Dedifferentiated amniotic fluid mesenchymal stem cell (primary cell): ENCODE measurements around the gene VPS18.

Experiments
- DNase-seq: peaks from one replicate; pipeline ENCODE4 v3.0.0-alpha.2; 2016; ENCODE audit errors: extremely low spot score

Gene VPS18

DNA sequence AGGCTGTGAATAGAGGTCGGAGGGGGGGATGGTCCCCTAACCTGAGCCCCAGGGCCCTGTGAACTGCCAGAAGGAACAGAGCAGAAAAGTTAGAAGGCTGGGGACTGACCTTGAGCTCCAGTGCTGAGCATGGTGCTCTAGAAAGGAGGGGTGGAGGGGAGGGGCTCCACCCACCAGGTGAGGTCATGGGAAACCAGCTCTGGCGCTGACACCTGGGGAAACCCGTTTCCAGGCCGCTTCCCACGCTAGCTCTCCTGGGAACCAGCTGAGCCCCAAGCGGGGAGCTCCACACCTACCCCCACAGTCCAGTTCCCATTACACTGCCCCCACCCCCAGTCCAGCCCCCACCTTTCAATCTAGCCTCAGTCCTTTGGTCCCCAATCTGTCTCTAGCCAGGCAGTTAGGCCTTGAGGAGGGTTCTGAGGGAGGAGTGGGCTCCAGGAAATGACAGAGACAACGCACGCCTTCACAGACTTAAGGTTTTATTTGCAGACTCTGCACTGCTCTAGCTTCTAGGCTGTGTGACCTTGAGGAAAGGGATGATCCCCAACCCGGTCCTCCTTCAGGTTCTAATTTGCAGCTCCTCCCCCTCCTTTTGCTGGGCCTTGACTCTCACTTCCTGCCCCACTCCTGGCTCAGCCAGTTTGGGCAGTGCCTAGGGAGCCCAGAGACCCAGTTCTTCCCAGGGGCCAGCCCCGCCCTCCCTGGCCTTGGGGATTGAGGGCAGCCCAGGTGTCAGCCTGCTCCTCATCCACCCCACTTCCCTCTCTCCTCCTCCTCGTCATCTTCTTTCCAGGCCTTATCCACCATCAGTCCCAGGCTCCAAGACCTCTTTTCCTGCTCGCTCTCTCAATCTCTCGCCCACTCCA lies 22.3 kb upstream of the VPS18 start:
- no peak for DNase-seq

GRCh38 chr15:40872791-40873693 lies 21.2 kb upstream of the VPS18 start:
- DNase-seq: no peak

DNA sequence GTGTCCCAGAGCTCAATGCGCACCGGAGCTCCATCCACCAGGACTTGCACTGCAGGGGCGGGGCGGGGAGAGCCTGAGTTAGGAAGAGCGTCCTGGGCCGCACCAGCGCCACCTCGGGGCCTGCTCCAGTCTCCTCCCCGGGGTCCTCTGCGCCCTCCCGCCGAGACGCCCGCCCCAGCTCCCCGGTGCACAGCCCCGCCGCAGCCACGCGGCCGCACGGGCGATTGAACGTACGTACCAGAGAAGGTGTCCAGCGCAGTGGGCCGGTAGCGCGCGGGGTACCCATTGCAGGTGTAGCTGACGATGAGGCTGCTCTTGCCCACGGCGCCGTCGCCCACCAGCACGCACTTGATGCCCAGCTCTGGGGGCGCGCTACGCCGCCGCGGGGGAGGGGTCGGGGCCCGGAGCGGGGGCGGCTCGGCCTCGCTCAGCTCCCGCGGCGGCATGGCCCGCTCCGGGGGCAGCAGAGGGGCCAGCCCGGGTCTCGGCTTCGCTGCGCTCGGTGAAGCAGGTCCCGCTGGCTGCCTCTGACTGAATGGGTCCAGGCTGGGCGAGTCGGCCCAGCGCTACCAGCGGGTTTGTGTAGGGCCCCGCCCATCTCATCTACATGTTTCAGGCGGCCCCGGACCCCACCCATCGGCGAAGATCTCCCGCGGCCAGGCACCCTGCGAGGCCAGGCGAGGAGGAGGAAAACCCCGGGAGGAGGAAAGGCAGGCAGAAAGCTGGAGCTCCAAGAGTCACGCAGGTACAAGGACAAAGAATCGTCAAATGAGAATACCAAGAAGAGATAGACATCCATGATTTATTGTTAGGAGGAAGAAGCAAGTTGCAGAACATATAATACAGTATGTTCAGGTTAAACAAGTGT lies 20.3 kb upstream of the VPS18 start, which contains the start of gene RHOV:
Gene RHOV, minus strand, starts transcription at position 541 of the 868 bp plus-strand sequence. Its CDS starts 95 bp downstream, at position 446.
- DNase-seq: no peak

- DNase-seq: no peak
Measured at GRCh38 chr15:40875991-40876730, 18.1 kb upstream of the VPS18 start.

GRCh38 chr15:40877694-40878093 lies 16.6 kb upstream of the VPS18 start:
- no peak for DNase-seq

DNA sequence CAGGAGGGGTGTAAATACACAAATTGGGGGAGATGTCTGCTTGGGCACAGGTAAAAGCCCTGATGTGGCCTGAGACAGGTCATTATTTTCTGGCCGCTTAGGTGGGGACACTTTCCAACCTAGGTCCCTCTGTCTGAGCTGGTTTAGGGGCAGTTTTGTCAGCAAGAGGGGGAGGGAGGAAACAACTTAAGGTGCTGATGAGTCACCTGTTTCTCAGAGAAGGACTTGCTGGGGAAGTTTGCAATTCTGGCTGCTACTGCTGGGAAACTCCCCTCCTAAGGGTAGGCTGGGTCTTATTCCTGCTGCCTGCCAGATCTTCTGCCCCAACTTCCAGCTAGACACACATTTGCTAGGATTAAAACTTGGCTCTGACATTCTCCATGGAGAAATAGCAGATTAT lies 15.5 kb upstream of the VPS18 start:
- DNase-seq: no peak

DNA sequence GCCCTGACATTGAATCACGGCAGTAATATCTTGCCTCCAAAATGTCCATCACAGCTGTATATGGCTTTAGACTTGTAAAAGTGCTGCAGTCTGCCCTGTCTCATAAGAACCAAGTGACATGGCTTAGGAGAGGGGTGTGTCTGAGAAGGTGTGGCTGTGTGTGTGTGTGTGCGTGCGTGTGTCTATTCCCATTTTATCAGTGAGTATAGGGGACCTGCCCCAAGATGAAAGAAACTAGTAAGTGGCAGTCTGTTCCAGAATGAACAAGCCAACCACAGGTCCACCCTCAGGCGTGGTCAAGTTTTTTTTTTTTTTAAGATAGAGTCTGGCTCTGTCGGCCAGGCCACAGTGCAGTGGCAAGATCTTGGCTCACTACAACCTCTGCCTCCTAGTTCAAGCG lies 14.6 kb upstream of the VPS18 start:
- no peak for DNase-seq

DNA sequence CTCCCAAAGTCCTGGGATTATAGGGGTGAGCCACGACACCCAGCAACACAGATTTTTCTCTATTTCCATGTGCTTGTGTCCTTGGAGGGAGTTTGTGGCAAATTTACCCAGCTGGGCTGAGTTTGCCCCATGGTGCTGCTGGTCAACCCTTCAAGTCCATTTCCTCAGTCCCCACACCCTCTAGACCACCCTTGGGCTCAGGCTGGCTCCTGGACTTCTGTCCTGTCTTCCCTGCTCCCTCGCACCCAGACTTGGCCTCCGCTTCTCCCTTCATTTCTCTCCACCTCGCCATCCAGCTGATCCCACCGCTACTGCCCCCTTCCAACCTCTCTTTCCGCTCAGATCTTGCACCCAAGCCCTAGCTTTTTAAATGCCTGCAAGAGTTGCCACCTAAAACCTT lies 12.9 kb upstream of the VPS18 start:
- DNase-seq: no peak

- DNase-seq: no peak
Measured at GRCh38 chr15:40886586-40886985, 7.7 kb upstream of the VPS18 start.

- no peak for DNase-seq
Measured at GRCh38 chr15:40889112-40889511, 5.1 kb upstream of the VPS18 start.

GRCh38 chr15:40891138-40891537 lies 3.1 kb upstream of the VPS18 start:
- DNase-seq: no peak

- peak; percentile 39 for DNase-seq
Measured at GRCh38 chr15:40891810-40892446, 2.3 kb upstream of the VPS18 start.

DNA sequence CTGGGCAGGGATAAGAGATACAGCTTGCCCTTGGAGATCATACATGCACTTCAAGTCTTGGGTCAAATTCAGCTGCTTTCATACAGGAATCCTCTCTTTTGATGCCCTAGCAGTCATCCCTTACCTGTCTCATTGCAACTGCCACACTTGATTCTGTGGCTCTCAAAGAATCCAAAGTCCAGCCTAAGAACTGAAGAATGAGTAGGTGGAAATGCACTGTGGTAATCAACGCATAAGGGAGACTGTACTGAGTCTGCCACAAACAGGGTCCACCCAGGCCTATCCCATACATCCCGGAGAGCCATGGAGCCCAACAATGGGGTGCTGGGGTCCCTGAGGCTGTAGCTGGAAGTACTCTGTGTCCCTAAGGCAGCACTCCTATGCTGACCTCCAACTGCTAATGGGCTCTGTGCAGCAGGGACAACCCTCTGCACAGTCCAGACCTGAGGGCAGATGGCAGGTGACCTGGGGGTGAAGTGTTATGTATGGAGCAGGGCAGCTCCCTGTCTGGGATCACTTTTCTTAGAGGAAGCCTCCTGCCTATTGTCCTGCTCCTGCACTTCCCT lies 1.7 kb upstream of the VPS18 start:
- DNase-seq: no peak

DNA sequence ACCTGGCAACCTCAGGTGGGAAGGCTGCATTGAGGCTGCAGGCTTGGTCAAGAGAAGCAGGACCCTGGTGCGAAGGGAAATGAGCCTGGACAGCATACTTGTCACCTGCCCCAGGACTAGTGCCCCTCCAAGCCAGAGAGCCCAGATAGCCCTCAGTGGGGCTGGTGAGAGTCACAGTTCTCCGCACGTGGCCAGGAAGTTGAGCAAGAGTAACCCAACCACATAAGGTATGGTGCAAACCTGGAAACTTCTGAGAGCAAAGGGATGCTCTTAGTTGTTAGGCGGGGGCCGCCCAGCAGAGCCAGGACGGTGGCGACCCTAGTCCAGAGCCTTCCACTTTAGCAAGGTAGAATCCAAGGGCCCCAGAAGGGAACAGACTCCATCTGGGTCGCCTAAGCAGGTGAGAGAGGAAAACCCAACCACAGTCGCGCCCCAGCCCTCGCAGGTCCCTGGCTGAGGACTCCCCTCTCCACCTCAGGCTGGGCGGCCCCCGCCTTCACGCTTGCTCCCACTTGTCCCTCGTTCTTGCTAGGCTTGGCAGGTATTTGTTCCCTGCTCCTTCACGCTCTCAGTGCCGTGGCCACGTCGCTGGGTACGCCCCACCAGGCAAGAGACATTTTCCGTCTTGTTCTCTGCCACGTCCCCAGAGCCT lies 1.1 kb upstream of the VPS18 start:
- no peak for DNase-seq

- DNase-seq: peak; percentile 71
Measured at GRCh38 chr15:40894681-40895448, 615 bp downstream of the VPS18 start.

- DNase-seq: no peak
Measured at GRCh38 chr15:40899536-40900207, 5.4 kb downstream of the VPS18 start.

DNA sequence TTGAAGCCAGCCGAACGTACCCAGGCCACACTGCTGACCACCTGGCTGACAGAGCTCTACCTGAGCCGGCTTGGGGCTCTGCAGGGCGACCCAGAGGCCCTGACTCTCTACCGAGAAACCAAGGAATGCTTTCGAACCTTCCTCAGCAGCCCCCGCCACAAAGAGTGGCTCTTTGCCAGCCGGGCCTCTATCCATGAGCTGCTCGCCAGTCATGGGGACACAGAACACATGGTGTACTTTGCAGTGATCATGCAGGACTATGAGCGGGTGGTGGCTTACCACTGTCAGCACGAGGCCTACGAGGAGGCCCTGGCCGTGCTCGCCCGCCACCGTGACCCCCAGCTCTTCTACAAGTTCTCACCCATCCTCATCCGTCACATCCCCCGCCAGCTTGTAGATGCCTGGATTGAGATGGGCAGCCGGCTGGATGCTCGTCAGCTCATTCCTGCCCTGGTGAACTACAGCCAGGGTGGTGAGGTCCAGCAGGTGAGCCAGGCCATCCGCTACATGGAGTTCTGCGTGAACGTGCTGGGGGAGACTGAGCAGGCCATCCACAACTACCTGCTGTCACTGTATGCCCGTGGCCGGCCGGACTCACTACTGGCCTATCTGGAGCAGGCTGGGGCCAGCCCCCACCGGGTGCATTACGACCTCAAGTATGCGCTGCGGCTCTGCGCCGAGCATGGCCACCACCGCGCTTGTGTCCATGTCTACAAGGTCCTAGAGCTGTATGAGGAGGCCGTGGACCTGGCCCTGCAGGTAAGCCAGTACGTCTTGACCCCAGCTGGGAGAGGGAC lies 6.2 kb downstream of the VPS18 start:
- DNase-seq: no peak
